Neural progenitor cell (in vitro differentiated cells): ENCODE data around the gene FLII.

Experiments used
- CTCF ChIP-seq: fragments of 200-600 bp; sonication (generic); IDR thresholded peaks from 2 replicates; pipeline ENCODE4 v1.5.1; 2017; ENCODE audit warnings: antibody characterized with exemption, mild to moderate bottlenecking
- EZH2 ChIP-seq: fragments of 200-600 bp; sonication (generic); IDR thresholded peaks from 2 replicates; pipeline ENCODE4 v1.6.1; 2017; ENCODE audit warnings: antibody characterized with exemption, mild to moderate bottlenecking, moderate library complexity
- EZH2phosphoT487 ChIP-seq: fragments of 200-600 bp; sonication (generic); IDR thresholded peaks from 2 replicates; pipeline ENCODE4 v1.6.1; 2017; ENCODE audit warnings: antibody characterized with exemption

- TF ChIP-seq CTCF (no peak), EZH2 (no peak), EZH2phosphoT487 (no peak)
These were observed 9.6 kb upstream of the FLII start for GRCh38 chr17:18267927-18268711.
